ENCODE data around the gene IRX2.

The IRX2 gene

GRCh38 chr5:2746561-2747032 lies 4.9 kb downstream of the IRX2 start:
- TF ChIP-seq ZFX (IDR thresholded peaks at IDR 0.05) (no peak), CTCF (conservative IDR thresholded peaks at IDR 0.05) (peak; percentile 64)
- H3K27ac ChIP-seq = no peak overlapping the region

GRCh38 chr5:2744485-2744884 lies 7.0 kb downstream of the IRX2 start:
- H3K27ac ChIP-seq = no peak overlapping the region
- TF ChIP-seq ZFX (IDR thresholded peaks at IDR 0.05) = no peak
- no peak for TF ChIP-seq CTCF (conservative IDR thresholded peaks at IDR 0.05)

- peak overlapping the region; percentile 72 for H3K27ac ChIP-seq
- no peak for TF ChIP-seq CTCF (conservative IDR thresholded peaks at IDR 0.05)
- peak; percentile 45 for TF ChIP-seq ZFX (IDR thresholded peaks at IDR 0.05)
Observed at GRCh38 chr5:2742921-2743679, 8.4 kb downstream of the IRX2 start.

GRCh38 chr5:2741956-2742355 lies 9.5 kb downstream of the IRX2 start:
- no peak for TF ChIP-seq CTCF (conservative IDR thresholded peaks at IDR 0.05)
- H3K27ac ChIP-seq = no peak overlapping the region; the same call in 1 of the 2 replicates

- H3K27ac ChIP-seq = peak overlapping the region; percentile 59; the same call in 1 of the 2 replicates
- no peak for TF ChIP-seq ZFX (IDR thresholded peaks at IDR 0.05)
- no peak for TF ChIP-seq CTCF (conservative IDR thresholded peaks at IDR 0.05)
Observed at GRCh38 chr5:2740876-2741555, 10.5 kb downstream of the IRX2 start.

- peak overlapping the region; percentile 59; the same call in 1 of the 2 replicates for H3K27ac ChIP-seq
- TF ChIP-seq ZFX (IDR thresholded peaks at IDR 0.05) = no peak
- TF ChIP-seq CTCF (conservative IDR thresholded peaks at IDR 0.05) = no peak
Observed at GRCh38 chr5:2740051-2740875, 11.2 kb downstream of the IRX2 start.
